K562 (cell line): ENCODE measurements around the gene INPP1. TPM values are rescaled to one million over a fixed set of nuclear protein-coding genes. Genes with fewer than 3 reads are reported as not detected.
A peak's percentile ranks its signal among the peaks of the same experiment; 100 is the strongest.

ENCODE experiments used
- ATAC-seq: fragments of 200-7000 bp; cut with Tn5 transposase; 3 replicates; pipeline ENCODE4 v1.9.1; 2020; ENCODE audit warnings: moderate library complexity
- BruUV-seq: library from RNA; stranded (reverse); fragments of 400-500 nt; replicated peaks from 2 replicates; lab custom pipeline; 2021; lab: Mats Ljungman, UMichigan
- CTCF ChIA-PET: fragments of 300-600 bp; formaldehyde crosslinking; extraction: SDS; loops from one replicate; lab custom pipeline; 2021; ENCODE audit warnings: low intra/inter-chr PET ratio; lab: Yijun Ruan, JAX
- POLR2A ChIA-PET: fragments of 300-600, 350-650 bp; sonication (Branson Sonifier 250); formaldehyde crosslinking; extraction: SDS; loops from one replicate; lab custom pipeline; 2021; ENCODE audit warnings: antibody characterized with exemption, inconsistent platforms; lab: Yijun Ruan, JAX
- DNase-seq, 4 experiments: peaks; one replicate each; pipeline versions ENCODE4 v3.0.0 to v3.0.0-alpha.2; 2011 to 2018; ENCODE audit warnings: low spot score in 3 of 4, mixed read lengths in 3 of 4; ENCODE audit errors: extremely low read depth in 1 of 4
- FAIRE-seq: peaks from 2 replicates; lab custom pipeline; 2011; peaks lifted over from hg19 to GRCh38; lab: Jason Lieb, UNC
- H2AFZ ChIP-seq: 2 replicates; pipeline ENCODE4 v1.6.0; 2011; ENCODE audit warnings: low read depth, low read length, control low read depth, inconsistent platforms
- H3K27ac ChIP-seq: fragments of 200-600 bp; 3 replicates; pipeline ENCODE4 v1.8.0; 2011; ENCODE audit warnings: low read depth, mild to moderate bottlenecking, control low read depth, inconsistent platforms, low read length, moderate library complexity, mixed read lengths; ENCODE audit errors: extremely low read depth
- H3K27me3 ChIP-seq, 2 experiments: fragments of 300-600 bp in 1 of 2; 2 replicates in 1 of 2; 3 replicates in 1 of 2; pipeline versions ENCODE4 v1.6.0 to v1.8.0; 2011; ENCODE audit warnings: inconsistent platforms in 2 of 2, low read length in 2 of 2, mild to moderate bottlenecking in 1 of 2, mixed read lengths in 1 of 2, moderate library complexity in 1 of 2; ENCODE audit not compliant: control insufficient read depth in 2 of 2, insufficient read depth in 2 of 2
- H3K36me3 ChIP-seq: fragments of 300-600 bp; 3 replicates; pipeline ENCODE4 v1.8.0; 2011; ENCODE audit warnings: mild to moderate bottlenecking, low read length, inconsistent platforms; ENCODE audit not compliant: control insufficient read depth, insufficient read depth
- H3K4me1 ChIP-seq, 2 experiments: fragments of 200-600 bp in 1 of 2; replicated peaks in 1 of 2; 2 replicates in 1 of 2; 3 replicates in 1 of 2; pipeline versions ENCODE4 v1.5.1 to v1.8.0; 2011; ENCODE audit warnings: inconsistent platforms in 2 of 2, low read length in 2 of 2, mild to moderate bottlenecking in 1 of 2, mixed read lengths in 1 of 2, moderate library complexity in 1 of 2; ENCODE audit not compliant: control insufficient read depth in 2 of 2, insufficient read depth in 2 of 2
- H3K4me2 ChIP-seq: 2 replicates; pipeline ENCODE4 v1.6.1; 2011; ENCODE audit warnings: low read length, control low read depth, inconsistent platforms, mixed read lengths; ENCODE audit not compliant: insufficient read depth
- H3K4me3 ChIP-seq: fragments of 200-600 bp; sonication (generic), shearing (Covaris generic); 2 replicates; pipeline ENCODE4 v1.5.1; 2016; ENCODE audit warnings: control low read depth, inconsistent platforms
- H3K79me2 ChIP-seq: fragments of 200-600 bp; 3 replicates; pipeline ENCODE4 v1.8.0; 2011; ENCODE audit warnings: low read length, inconsistent platforms; ENCODE audit not compliant: control insufficient read depth, insufficient read depth
- H3K9ac ChIP-seq, 2 experiments: 2 replicates each; pipeline versions ENCODE4 v1.6.0 to v1.6.1; 2011; ENCODE audit warnings: low read depth in 2 of 2, low read length in 2 of 2, control low read depth in 1 of 2, inconsistent platforms in 1 of 2, mild to moderate bottlenecking in 1 of 2, mixed read lengths in 1 of 2; ENCODE audit not compliant: insufficient read depth in 1 of 2
- H3K9me1 ChIP-seq: one replicate; pipeline ENCODE4 v1.6.0; 2011; ENCODE audit warnings: inconsistent platforms, mild to moderate bottlenecking, low read length, moderate library complexity; ENCODE audit not compliant: control insufficient read depth, insufficient read depth
- H3K9me3 ChIP-seq: replicated peaks from 2 replicates; pipeline ENCODE4 v1.5.1; 2011; ENCODE audit warnings: low read depth, low read length, inconsistent platforms; ENCODE audit not compliant: control insufficient read depth, insufficient read depth
- H4K20me1 ChIP-seq: replicated peaks from 2 replicates; pipeline ENCODE4 v1.6.1; 2011; ENCODE audit warnings: low read length, inconsistent platforms, mixed read lengths; ENCODE audit not compliant: control insufficient read depth, insufficient read depth
- ATF3 ChIP-seq, 2 experiments: fragments of 450-650 bp in 1 of 2; sonication (generic) in 1 of 2; formaldehyde crosslinking in 1 of 2; IDR thresholded peaks in 1 of 2; conservative IDR thresholded peaks in 1 of 2; 2 replicates each; pipeline versions ENCODE4 v1.6.1 to v1.8.1; 2016 to 2023; ENCODE audit warnings: mild to moderate bottlenecking in 2 of 2, moderate library complexity in 2 of 2, inconsistent platforms in 1 of 2, missing genetic modification reagents in 1 of 2
- CHD1 ChIP-seq: fragments of 200-600 bp; sonication (generic); IDR thresholded peaks from one replicate; pipeline ENCODE4 v1.6.1; 2012; ENCODE audit warnings: mild to moderate bottlenecking, moderate library complexity, low read length, inconsistent platforms
- E2F3 ChIP-seq: fragments of 250-450 bp; sonication (Bioruptor Pico); IDR thresholded peaks from 2 replicates; pipeline ENCODE4 v1.4.0; 2020; ENCODE audit warnings: mild to moderate bottlenecking
- FOXK2 ChIP-seq, 2 experiments: fragments of 450-650 bp; IDR thresholded peaks in 1 of 2; conservative IDR thresholded peaks in 1 of 2; 2 replicates each; pipeline ENCODE4 v1.6.1; 2016; ENCODE audit warnings: low read depth in 2 of 2, mild to moderate bottlenecking in 1 of 2
- KDM2B ChIP-seq: fragments of 250-450 bp; sonication (Bioruptor Pico); IDR thresholded peaks from 2 replicates; pipeline ENCODE4 v1.8.0; 2021; ENCODE audit warnings: mild to moderate bottlenecking, moderate library complexity
- L3MBTL2 ChIP-seq: fragments of 450-650 bp; IDR thresholded peaks from 2 replicates; pipeline ENCODE4 v1.6.1; 2016; ENCODE audit warnings: mild to moderate bottlenecking, moderate library complexity
- MTA2 ChIP-seq: fragments of 450-650 bp; IDR thresholded peaks from 2 replicates; pipeline ENCODE4 v1.6.1; 2016; ENCODE audit warnings: low read depth
- PRDM10 ChIP-seq: fragments of 450-650 bp; IDR thresholded peaks from 2 replicates; pipeline ENCODE4 v1.6.1; 2018; ENCODE audit not compliant: partially characterized antibody
- ZNF717 ChIP-seq: fragments of 250-450 bp; sonication (Bioruptor Pico); IDR thresholded peaks from 2 replicates; pipeline ENCODE4 v1.5.0; 2021
- in situ Hi-C: fragments of 300-500 bp; cut with MboI; formaldehyde crosslinking; loops from 4 replicates; pipeline ENCODE4 v1.15.0; 2018; ENCODE audit warnings: inconsistent platforms, mixed read lengths
- intact Hi-C: fragments of 100-400 bp; cut with micrococcal nuclease; formaldehyde crosslinking; loops from 2 replicates; pipeline ENCODE4 v1.14.2; 2022
- polyA plus RNA-seq, 8 experiments: library from polyadenylated mRNA; depleted of rRNA in 4 of 8; stranded (reverse) in 5 of 8; unstranded in 3 of 8; fragments of >200 nt; fragmentation: Nextera tagmentation in 2 of 8; fragmentation: Illumina TruSeq in 1 of 8; extraction: Ambion mirVana in 2 of 8; extraction: Trizol in 1 of 8; gene quantifications; 2 replicates each; pipeline versions ENCODE4 v1.2.1 to v1.2.3, GENCODE V29; 2011 to 2014; ENCODE audit warnings: inconsistent platforms in 1 of 8, missing spikeins in 1 of 8
- total RNA-seq, 7 experiments: library from RNA; depleted of rRNA in 6 of 7; stranded (reverse); fragments of >200 nt in 6 of 7; fragmentation: Illumina TruSeq in 2 of 7; extraction: Trizol in 2 of 7; gene quantifications; 2 replicates each; pipeline versions ENCODE4 v1.2.1 to v1.2.3, GENCODE V29; 2011 to 2021; ENCODE audit warnings: low replicate concordance in 1 of 7
- TF ChIP-seq, protein P1 (sequence below): fragments of 250-450 bp; sonication (Bioruptor Pico); IDR thresholded peaks from 2 replicates; pipeline ENCODE4 v1.5.0; 2021
- TF ChIP-seq, protein P2 (sequence below): sonication (generic); formaldehyde crosslinking; IDR thresholded peaks from 2 replicates; pipeline ENCODE4 v1.9.0; 2022; ENCODE audit warnings: mild to moderate bottlenecking, missing genetic modification reagents

INPP1 gene
- total and polyA plus RNA-seq, 9 of the 15 experiments (the other 6 are each of a cell fraction or from before 2014, with no cell fraction given): 3.7 to 11.8 (median 6.5) TPM

- peak; percentile 42; the same call in 1 of the 2 replicates for TF ChIP-seq ATF3 (IDR thresholded peaks at IDR 0.05)
- TF ChIP-seq ATF3 (CRISPR knock-in tag; conservative IDR thresholded peaks at IDR 0.05): no peak
- TF ChIP-seq MTA2: no peak
- TF ChIP-seq L3MBTL2: peak; percentile 72
- TF ChIP-seq ZNF717: no peak
- no peak for TF ChIP-seq CHD1
- no peak for TF ChIP-seq KDM2B (CRISPR knock-in tag)
- TF ChIP-seq, protein P1, sequence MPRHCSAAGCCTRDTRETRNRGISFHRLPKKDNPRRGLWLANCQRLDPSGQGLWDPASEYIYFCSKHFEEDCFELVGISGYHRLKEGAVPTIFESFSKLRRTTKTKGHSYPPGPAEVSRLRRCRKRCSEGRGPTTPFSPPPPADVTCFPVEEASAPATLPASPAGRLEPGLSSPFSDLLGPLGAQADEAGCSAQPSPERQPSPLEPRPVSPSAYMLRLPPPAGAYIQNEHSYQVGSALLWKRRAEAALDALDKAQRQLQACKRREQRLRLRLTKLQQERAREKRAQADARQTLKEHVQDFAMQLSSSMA (CRISPR knock-in tag): no peak
These were observed 22.7 kb upstream of the INPP1 start (continued) for GRCh38 chr2:190320696-190321095.

DNA sequence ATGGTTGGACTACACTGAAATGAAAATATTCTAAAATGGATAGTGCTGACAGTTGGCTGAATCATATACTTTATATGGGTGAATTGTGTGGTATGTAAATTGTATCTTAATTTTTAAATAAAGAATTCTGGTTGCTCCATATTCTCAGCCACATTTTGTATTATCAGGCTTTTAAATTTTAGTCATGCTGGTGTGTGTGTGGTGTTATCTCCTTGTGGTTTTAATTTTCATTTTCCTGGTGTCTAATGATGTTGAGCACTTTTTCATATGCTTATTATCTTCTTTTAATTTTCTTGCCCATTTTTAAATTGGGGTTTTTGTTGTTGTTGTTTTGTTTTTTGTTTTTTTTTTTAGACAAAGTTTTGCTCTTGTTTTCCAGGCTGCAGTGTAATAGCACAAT, 20.0 kb upstream of the INPP1 start:
- no peak for FAIRE-seq
- TF ChIP-seq PRDM10: no peak
- TF ChIP-seq FOXK2 (conservative IDR thresholded peaks at IDR 0.05 in 1 of 2, IDR thresholded peaks at IDR 0.05 in 1 of 2; ENCODE audit: low read depth in 2 of 2): no peak
- TF ChIP-seq, protein P2, sequence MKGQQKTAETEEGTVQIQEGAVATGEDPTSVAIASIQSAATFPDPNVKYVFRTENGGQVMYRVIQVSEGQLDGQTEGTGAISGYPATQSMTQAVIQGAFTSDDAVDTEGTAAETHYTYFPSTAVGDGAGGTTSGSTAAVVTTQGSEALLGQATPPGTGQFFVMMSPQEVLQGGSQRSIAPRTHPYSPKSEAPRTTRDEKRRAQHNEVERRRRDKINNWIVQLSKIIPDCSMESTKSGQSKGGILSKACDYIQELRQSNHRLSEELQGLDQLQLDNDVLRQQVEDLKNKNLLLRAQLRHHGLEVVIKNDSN: no peak
- TF ChIP-seq E2F3 (CRISPR knock-in tag): no peak

More for the DNA sequence above, 20.0 kb upstream of the INPP1 start:
- Histone ChIP-seq H3K4me1 (peaks cover 0 to 12% of the 10 kb centered on the region in 2 experiments; a peak in 3 of 5 replicates), H3K9ac (no peak overlapping the region), H3K27me3 (no peaks in the 10 kb centered on the region), H3K36me3 (no peaks in the 10 kb centered on the region), H3K4me2 (no peak overlapping the region), H3K4me3 (no peak overlapping the region), H3K9me3 (no peaks in the 10 kb centered on the region), H3K27ac (no peak overlapping the region), H4K20me1 (no peaks in the 10 kb centered on the region), H3K79me2 (peaks cover 9% of the 10 kb centered on the region), H3K9me1 (no peaks in the 10 kb centered on the region), H2AFZ (peak overlapping the region; percentile 47; the same call in 1 of the 2 replicates)
- in situ Hi-C loops (no loop called here), intact Hi-C loops (no loop called here)
- no peak for DNase-seq
- ChIA-PET POLR2A (no interaction called here), CTCF (no interaction called here)
- ATAC-seq: no peak
- no TSS peak for BruUV-seq
